ENCODE data around the gene HARBI1. TPM values are rescaled to one million over a fixed set of nuclear protein-coding genes. Genes with fewer than 3 reads are reported as not detected.

HARBI1 gene
- total RNA-seq, 1 experiment from 2014 or later = 6.3 TPM

- no peak overlapping the region for H2AK5ac ChIP-seq (ENCODE audit: insufficient read length, low read length)
- H3K4me1 ChIP-seq (ENCODE audit: insufficient read depth, low read length) = no peaks in the 10 kb centered on the region
- Mint-ChIP-seq H3K9me3 (no peaks in the 10 kb centered on the region), H3K36me3 (ENCODE audit: insufficient read depth in 1 of 3, low read depth in 3 of 3) (peaks cover 12 to 59% (median 46%) of the 10 kb centered on the region in 3 experiments), H3K4me1 (no peaks in the 10 kb centered on the region), H3K27me3 (ENCODE audit: low read depth) (no peaks in the 10 kb centered on the region), H3K27ac (no peak overlapping the region), H3K4me3 (no peak overlapping the region)
- H3K9me3 ChIP-seq (ENCODE audit: control insufficient read depth, low read depth, low read length) = no peaks in the 10 kb centered on the region
- H4K20me1 ChIP-seq (ENCODE audit: control insufficient read depth, insufficient read depth, insufficient read length) = no peaks in the 10 kb centered on the region
- no peak overlapping the region for H3K4ac ChIP-seq (ENCODE audit: low read depth, low read length)
- H3K23ac ChIP-seq (ENCODE audit: insufficient read length, low read depth, low read length) = no peak overlapping the region
- no peak overlapping the region for H3K56ac ChIP-seq (ENCODE audit: insufficient read length, low read depth, low read length)
- H3K27ac ChIP-seq (ENCODE audit: insufficient read length, low read depth, low read length) = no peak overlapping the region
- no peak for DNase-seq
- H4K91ac ChIP-seq (ENCODE audit: insufficient read length, low read depth, low read length) = no peak overlapping the region
- no peak overlapping the region for H3K9ac ChIP-seq (ENCODE audit: extremely low read depth, insufficient read length, low read length)
- H2AFZ ChIP-seq (ENCODE audit: low read length) = no peak overlapping the region
- no peak overlapping the region for H2BK120ac ChIP-seq (ENCODE audit: low read depth, low read length, poor library complexity, severe bottlenecking)
- TF ChIP-seq, protein P1, sequence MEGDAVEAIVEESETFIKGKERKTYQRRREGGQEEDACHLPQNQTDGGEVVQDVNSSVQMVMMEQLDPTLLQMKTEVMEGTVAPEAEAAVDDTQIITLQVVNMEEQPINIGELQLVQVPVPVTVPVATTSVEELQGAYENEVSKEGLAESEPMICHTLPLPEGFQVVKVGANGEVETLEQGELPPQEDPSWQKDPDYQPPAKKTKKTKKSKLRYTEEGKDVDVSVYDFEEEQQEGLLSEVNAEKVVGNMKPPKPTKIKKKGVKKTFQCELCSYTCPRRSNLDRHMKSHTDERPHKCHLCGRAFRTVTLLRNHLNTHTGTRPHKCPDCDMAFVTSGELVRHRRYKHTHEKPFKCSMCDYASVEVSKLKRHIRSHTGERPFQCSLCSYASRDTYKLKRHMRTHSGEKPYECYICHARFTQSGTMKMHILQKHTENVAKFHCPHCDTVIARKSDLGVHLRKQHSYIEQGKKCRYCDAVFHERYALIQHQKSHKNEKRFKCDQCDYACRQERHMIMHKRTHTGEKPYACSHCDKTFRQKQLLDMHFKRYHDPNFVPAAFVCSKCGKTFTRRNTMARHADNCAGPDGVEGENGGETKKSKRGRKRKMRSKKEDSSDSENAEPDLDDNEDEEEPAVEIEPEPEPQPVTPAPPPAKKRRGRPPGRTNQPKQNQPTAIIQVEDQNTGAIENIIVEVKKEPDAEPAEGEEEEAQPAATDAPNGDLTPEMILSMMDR (conservative IDR thresholded peaks at IDR 0.05) = no peak
- no peak overlapping the region for H2BK5ac ChIP-seq (ENCODE audit: insufficient read length, low read length)
- H3K27me3 ChIP-seq (ENCODE audit: insufficient read depth, low read length) = no peaks in the 10 kb centered on the region
- no peaks in the 10 kb centered on the region for H3K79me1 ChIP-seq (ENCODE audit: insufficient read depth, low read depth, low read length, poor library complexity, severe bottlenecking)
- H3K79me2 ChIP-seq (ENCODE audit: insufficient read depth, low read length) = no peaks in the 10 kb centered on the region
- no peaks in the 10 kb centered on the region for H3K23me2 ChIP-seq (ENCODE audit: insufficient read length, low read depth, low read length, poor library complexity, severe bottlenecking)
- H2BK20ac ChIP-seq (ENCODE audit: low read depth, low read length, poor library complexity, severe bottlenecking) = no peak overlapping the region
- no peak overlapping the region for H2BK12ac ChIP-seq (ENCODE audit: insufficient read length, low read depth, low read length)
- H3K14ac ChIP-seq (ENCODE audit: insufficient read depth, low read length) = no peak overlapping the region
- no peak overlapping the region for H2BK15ac ChIP-seq (ENCODE audit: low read depth, low read length)
- no peak overlapping the region for H3K18ac ChIP-seq (ENCODE audit: insufficient read length, low read depth, low read length)
- H3K4me2 ChIP-seq (ENCODE audit: insufficient read depth, insufficient read length, low read length) = no peak overlapping the region
- H4K8ac ChIP-seq (replicated peaks; ENCODE audit: insufficient read length, low read depth, low read length) = no peak overlapping the region
- H3T11ph ChIP-seq (ENCODE audit: low read length) = no peak overlapping the region
- H4K5ac ChIP-seq (ENCODE audit: insufficient read length, low read depth, low read length) = no peak overlapping the region
Observed at GRCh38 chr11:46643986-46644385, 27.0 kb upstream of the HARBI1 start.
